Measurements from ENCODE around the gene MUC13. TPM values are rescaled to one million over a fixed set of nuclear protein-coding genes. Genes with fewer than 3 reads are reported as not detected.
A peak's percentile ranks its signal among the peaks of the same experiment; 100 is the strongest.

MUC13 gene
- total and polyA plus RNA-seq, 9 of the 15 experiments (the other 6 are each of a cell fraction or from before 2014, with no cell fraction given), result 0.09 TPM; not detected in 8

DNA sequence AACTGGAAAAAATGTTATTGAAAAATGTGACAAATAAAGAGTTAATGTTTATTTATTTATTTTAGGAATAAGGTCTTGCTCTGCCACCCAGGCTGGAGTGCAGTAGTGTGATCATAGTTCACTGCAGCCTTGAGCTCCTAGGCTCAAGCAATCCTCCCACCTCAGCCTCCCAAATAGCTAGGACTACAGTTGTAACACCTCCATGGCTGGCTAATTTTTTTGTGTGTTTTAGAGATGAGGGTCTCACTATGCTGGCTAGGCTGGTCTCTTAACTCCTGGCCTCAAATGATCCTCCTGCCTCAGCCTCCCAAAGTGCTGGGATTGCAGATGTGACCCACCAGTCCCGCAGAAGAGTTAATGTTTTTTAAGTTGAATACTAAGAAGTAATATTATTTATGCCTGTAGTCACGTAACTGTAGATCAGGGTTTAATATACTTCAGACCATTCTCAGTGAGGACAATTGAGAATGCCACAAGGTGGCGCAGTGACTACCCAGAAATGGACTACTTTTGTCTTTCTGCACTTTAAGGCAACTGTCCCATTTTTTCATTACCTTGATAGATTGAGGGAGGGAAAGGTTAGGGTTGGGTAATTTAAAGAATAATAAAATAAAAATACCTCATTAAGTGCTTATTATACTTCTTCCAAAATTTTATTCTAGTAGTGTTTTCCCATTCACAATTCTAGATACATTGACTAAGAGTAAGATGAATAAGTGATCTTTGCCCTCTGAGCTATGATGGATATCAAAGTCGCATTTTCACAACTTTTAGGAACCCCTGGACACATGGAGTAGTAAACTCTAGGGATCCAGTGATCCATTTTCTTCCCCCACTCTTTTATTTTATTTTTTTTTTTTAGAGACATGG lies 6.0 kb downstream of the MUC13 start:
- no peak overlapping the region for H2AFZ ChIP-seq (ENCODE audit: low read depth, low read length)
- intact Hi-C loops (cut with micrococcal nuclease) (loop anchor here (2.0 to 5.0 kb wide), 3 partner anchors 59 to 654 kb away; no protein-coding TSS in a partner anchor), in situ Hi-C loops (cut with MboI) (loop anchor here (10.0 kb wide), 1 partner anchor 656 kb away; no protein-coding TSS in a partner anchor)
- CTCF ChIA-PET (ENCODE audit: low intra/inter-chr PET ratio), result interaction anchor here (0.6 to 0.8 kb wide), 3 partner anchors 215 to 657 kb away, joined by 3 to 6 read pairs (median 4); no protein-coding TSS in a partner anchor
- DNase-seq (ENCODE audit: extremely low read depth in 1 of 4, low spot score in 3 of 4), result peak; percentile 12 to 63 (median 16)
- peak; percentile 78 for ATAC-seq
- no peaks in the 10 kb centered on the region for H3K79me2 ChIP-seq (ENCODE audit: control insufficient read depth, insufficient read depth, low read length)
- no peaks in the 10 kb centered on the region for H3K36me3 ChIP-seq (ENCODE audit: control insufficient read depth, insufficient read depth, low read length)
- WGBS (ENCODE audit: insufficient coverage, low coverage, missing lambda C conversion rate), result 0% methylated on average over 4 of the region's 4 CpGs
- no peaks in the 10 kb centered on the region for H3K27me3 ChIP-seq (ENCODE audit: control insufficient read depth in 2 of 2, insufficient read depth in 2 of 2, low read length in 2 of 2)
- H3K9me3 ChIP-seq (replicated peaks; ENCODE audit: control insufficient read depth, insufficient read depth, low read depth, low read length), result no peaks in the 10 kb centered on the region
- no peak overlapping the region for H3K27ac ChIP-seq (ENCODE audit: extremely low read depth, low read depth, low read length)
- H3K9ac ChIP-seq (ENCODE audit: insufficient read depth in 1 of 2, low read depth in 2 of 2, low read length in 2 of 2), result no peak overlapping the region
- POLR2A ChIA-PET, result no interaction called here
- no peak overlapping the region for H3K4me3 ChIP-seq
- peak; percentile 81 for FAIRE-seq
- no peaks in the 10 kb centered on the region for H3K4me1 ChIP-seq (replicated peaks in 1 of 2; ENCODE audit: control insufficient read depth in 2 of 2, insufficient read depth in 2 of 2, low read length in 2 of 2)
- H3K4me2 ChIP-seq (ENCODE audit: insufficient read depth, low read length), result no peak overlapping the region
- H4K20me1 ChIP-seq (replicated peaks; ENCODE audit: control insufficient read depth, insufficient read depth, low read length), result no peaks in the 10 kb centered on the region
- no peaks in the 10 kb centered on the region for H3K9me1 ChIP-seq (ENCODE audit: control insufficient read depth, insufficient read depth, low read length)
- BruUV-seq (replicated peaks), result no TSS peak
- TF ChIP-seq RB1 (IDR thresholded peaks at IDR 0.05; ENCODE audit: low read depth), result no peak
- TF ChIP-seq, protein P1, sequence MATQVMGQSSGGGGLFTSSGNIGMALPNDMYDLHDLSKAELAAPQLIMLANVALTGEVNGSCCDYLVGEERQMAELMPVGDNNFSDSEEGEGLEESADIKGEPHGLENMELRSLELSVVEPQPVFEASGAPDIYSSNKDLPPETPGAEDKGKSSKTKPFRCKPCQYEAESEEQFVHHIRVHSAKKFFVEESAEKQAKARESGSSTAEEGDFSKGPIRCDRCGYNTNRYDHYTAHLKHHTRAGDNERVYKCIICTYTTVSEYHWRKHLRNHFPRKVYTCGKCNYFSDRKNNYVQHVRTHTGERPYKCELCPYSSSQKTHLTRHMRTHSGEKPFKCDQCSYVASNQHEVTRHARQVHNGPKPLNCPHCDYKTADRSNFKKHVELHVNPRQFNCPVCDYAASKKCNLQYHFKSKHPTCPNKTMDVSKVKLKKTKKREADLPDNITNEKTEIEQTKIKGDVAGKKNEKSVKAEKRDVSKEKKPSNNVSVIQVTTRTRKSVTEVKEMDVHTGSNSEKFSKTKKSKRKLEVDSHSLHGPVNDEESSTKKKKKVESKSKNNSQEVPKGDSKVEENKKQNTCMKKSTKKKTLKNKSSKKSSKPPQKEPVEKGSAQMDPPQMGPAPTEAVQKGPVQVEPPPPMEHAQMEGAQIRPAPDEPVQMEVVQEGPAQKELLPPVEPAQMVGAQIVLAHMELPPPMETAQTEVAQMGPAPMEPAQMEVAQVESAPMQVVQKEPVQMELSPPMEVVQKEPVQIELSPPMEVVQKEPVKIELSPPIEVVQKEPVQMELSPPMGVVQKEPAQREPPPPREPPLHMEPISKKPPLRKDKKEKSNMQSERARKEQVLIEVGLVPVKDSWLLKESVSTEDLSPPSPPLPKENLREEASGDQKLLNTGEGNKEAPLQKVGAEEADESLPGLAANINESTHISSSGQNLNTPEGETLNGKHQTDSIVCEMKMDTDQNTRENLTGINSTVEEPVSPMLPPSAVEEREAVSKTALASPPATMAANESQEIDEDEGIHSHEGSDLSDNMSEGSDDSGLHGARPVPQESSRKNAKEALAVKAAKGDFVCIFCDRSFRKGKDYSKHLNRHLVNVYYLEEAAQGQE (IDR thresholded peaks at IDR 0.05; ENCODE audit: borderline replicate concordance), result peak; percentile 41; the same call in 1 of the 2 replicates
- TF ChIP-seq, protein P1 (CRISPR knock-in tag; IDR thresholded peaks at IDR 0.05; ENCODE audit: low read depth), result no peak
- TF ChIP-seq ZNF133 (CRISPR knock-in tag; IDR thresholded peaks at IDR 0.05), result no peak
- no peak for TF ChIP-seq MTA1 (IDR thresholded peaks at IDR 0.05; ENCODE audit: borderline replicate concordance)
- TF ChIP-seq, protein P2, sequence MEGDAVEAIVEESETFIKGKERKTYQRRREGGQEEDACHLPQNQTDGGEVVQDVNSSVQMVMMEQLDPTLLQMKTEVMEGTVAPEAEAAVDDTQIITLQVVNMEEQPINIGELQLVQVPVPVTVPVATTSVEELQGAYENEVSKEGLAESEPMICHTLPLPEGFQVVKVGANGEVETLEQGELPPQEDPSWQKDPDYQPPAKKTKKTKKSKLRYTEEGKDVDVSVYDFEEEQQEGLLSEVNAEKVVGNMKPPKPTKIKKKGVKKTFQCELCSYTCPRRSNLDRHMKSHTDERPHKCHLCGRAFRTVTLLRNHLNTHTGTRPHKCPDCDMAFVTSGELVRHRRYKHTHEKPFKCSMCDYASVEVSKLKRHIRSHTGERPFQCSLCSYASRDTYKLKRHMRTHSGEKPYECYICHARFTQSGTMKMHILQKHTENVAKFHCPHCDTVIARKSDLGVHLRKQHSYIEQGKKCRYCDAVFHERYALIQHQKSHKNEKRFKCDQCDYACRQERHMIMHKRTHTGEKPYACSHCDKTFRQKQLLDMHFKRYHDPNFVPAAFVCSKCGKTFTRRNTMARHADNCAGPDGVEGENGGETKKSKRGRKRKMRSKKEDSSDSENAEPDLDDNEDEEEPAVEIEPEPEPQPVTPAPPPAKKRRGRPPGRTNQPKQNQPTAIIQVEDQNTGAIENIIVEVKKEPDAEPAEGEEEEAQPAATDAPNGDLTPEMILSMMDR (IDR thresholded peaks at IDR 0.05 in 2 of 3, conservative IDR thresholded peaks at IDR 0.05 in 1 of 3; ENCODE audit: insufficient read depth in 2 of 3, low read depth in 1 of 3, low read length in 3 of 3), result peak; percentile 42 to 68 (median 56); a peak in 5 of 6 replicates
- TF ChIP-seq RAD21 (CRISPR knock-in tag; conservative IDR thresholded peaks at IDR 0.05 in 1 of 2, IDR thresholded peaks at IDR 0.05 in 1 of 2), result peak; percentile 51 to 75
- TF ChIP-seq NFYB (IDR thresholded peaks at IDR 0.05; ENCODE audit: extremely low read depth, insufficient read length), result no peak

Data from K562 (cell line).